ENCODE results near the gene LGR4.

GRCh38 chr11:27509908-27510307 lies 37.3 kb upstream of the LGR4 start:
- TF ChIP-seq CTCF (conservative IDR thresholded peaks at IDR 0.05; ENCODE audit: low read depth in 2 of 2) (no peak), REST (IDR thresholded peaks at IDR 0.05; ENCODE audit: unreplicated experiment) (no peak), CREB1 (CRISPR knock-in tag; IDR thresholded peaks at IDR 0.05; ENCODE audit: low read depth) (no peak), EZH2 (IDR thresholded peaks at IDR 0.05; ENCODE audit: low read depth, unreplicated experiment) (no peak), JUNB (IDR thresholded peaks at IDR 0.05; ENCODE audit: unreplicated experiment) (no peak), EZH2phosphoT487 (IDR thresholded peaks at IDR 0.05; ENCODE audit: unreplicated experiment) (no peak), POLR2AphosphoS5 (IDR thresholded peaks at IDR 0.05; ENCODE audit: low read depth) (no peak), ETS1 (IDR thresholded peaks at IDR 0.05) (no peak), ZNF114 (CRISPR knock-in tag; IDR thresholded peaks at IDR 0.05) (no peak)

All from GM23338 (cell line).